HFFc6 (cell line): Measurements from ENCODE around the gene DHFR2. TPM values are rescaled to one million over a fixed set of nuclear protein-coding genes. Genes with fewer than 3 reads are reported as not detected.
"Not testable (repeated sequence)": the region's sequence is repeated elsewhere in the genome, so short reads cannot be mapped to it uniquely, and the experiment has no call there.

Experiments used
- DNase-seq: peaks from one replicate; pipeline ENCODE4 v3.0.0-alpha.2; 2018
- H3K27ac Mint-ChIP-seq: 2 replicates; pipeline ENCODE4 v1.8.0; 2020; ENCODE audit warnings: mild to moderate bottlenecking, mixed read lengths
- H3K27me3 Mint-ChIP-seq: 2 replicates; pipeline ENCODE4 v1.8.0; 2021; ENCODE audit warnings: mild to moderate bottlenecking, moderate library complexity, mixed read lengths; ENCODE audit not compliant: insufficient read depth
- H3K36me3 Mint-ChIP-seq: 2 replicates; pipeline ENCODE4 v1.8.0; 2021; ENCODE audit warnings: low read depth, mixed read lengths
- H3K4me1 Mint-ChIP-seq: 2 replicates; pipeline ENCODE4 v1.8.0; 2020; ENCODE audit warnings: low read depth, mixed read lengths
- H3K4me3 Mint-ChIP-seq: 2 replicates; pipeline ENCODE4 v1.8.0; 2020; ENCODE audit warnings: mild to moderate bottlenecking, moderate library complexity, mixed read lengths
- H3K9me3 Mint-ChIP-seq: 2 replicates; pipeline ENCODE4 v1.8.0; 2020; ENCODE audit warnings: mild to moderate bottlenecking, mixed read lengths
- CTCF ChIP-seq: fragments of 200-600 bp; sonication (generic); IDR thresholded peaks from 2 replicates; pipeline ENCODE4 v1.5.0; 2021; ENCODE audit warnings: antibody characterized with exemption, mild to moderate bottlenecking
- total RNA-seq, 6 experiments: library from RNA; stranded (reverse); fragmentation: NEBNext Ultra II Directional; extraction: Animal tissue kit (Norgen Biotek cat#: 25700); gene quantifications; 2 replicates in 1 of 6; 3 replicates in 5 of 6; pipeline ENCODE4 v1.2.3, GENCODE V29; 2021

Gene DHFR2
- total RNA-seq, 6 experiments from 2014 or later, result 3.0 to 4.7 (median 3.6) TPM

GRCh38 chr3:94063496-94064119, 892 bp upstream of the DHFR2 start:
- no peak for TF ChIP-seq CTCF
- Mint-ChIP-seq H3K4me1 (peaks cover 40% of the 10 kb centered on the region), H3K27me3 (no peaks in the 10 kb centered on the region; the same call in 1 of the 2 replicates), H3K4me3 (peak overlapping the region; percentile 98), H3K27ac (peak overlapping the region; percentile 100), H3K9me3 (no peaks in the 10 kb centered on the region), H3K36me3 (peaks cover 12% of the 10 kb centered on the region)
- DNase-seq, result no peak

- TF ChIP-seq CTCF, result no peak
- H3K4me1 Mint-ChIP-seq, result peaks cover 28% of the 10 kb centered on the region
- H3K9me3 Mint-ChIP-seq, result no peaks in the 10 kb centered on the region
- H3K27ac Mint-ChIP-seq, result no peak overlapping the region
- no peaks in the 10 kb centered on the region; the same call in 1 of the 2 replicates for H3K27me3 Mint-ChIP-seq
- no peak overlapping the region for H3K4me3 Mint-ChIP-seq
- no peaks in the 10 kb centered on the region for H3K36me3 Mint-ChIP-seq
- DNase-seq, result no peak
These were observed 1.4 kb downstream of the DHFR2 start for GRCh38 chr3:94061297-94061696.

GRCh38 chr3:94050546-94050945, 12.2 kb downstream of the DHFR2 start:
- TF ChIP-seq CTCF, result no peak
- DNase-seq, result no peak
- Mint-ChIP-seq H3K4me1 (no peaks in the 10 kb centered on the region), H3K9me3 (no peaks in the 10 kb centered on the region), H3K36me3 (no peaks in the 10 kb centered on the region), H3K27me3 (no peaks in the 10 kb centered on the region), H3K4me3 (no peak overlapping the region), H3K27ac (no peak overlapping the region)

- no peaks in the 10 kb centered on the region for H3K27me3 Mint-ChIP-seq
- no peak overlapping the region for H3K27ac Mint-ChIP-seq
- DNase-seq, result no peak
- H3K4me1 Mint-ChIP-seq, result no peaks in the 10 kb centered on the region
- H3K36me3 Mint-ChIP-seq, result peaks cover 5% of the 10 kb centered on the region; the same call in 1 of the 2 replicates
- no peaks in the 10 kb centered on the region; the same call in 1 of the 2 replicates for H3K9me3 Mint-ChIP-seq
- no peak for TF ChIP-seq CTCF
- H3K4me3 Mint-ChIP-seq, result no peak overlapping the region
These were observed 13.4 kb downstream of the DHFR2 start for GRCh38 chr3:94049267-94049666.

GRCh38 chr3:94046533-94046932, 16.2 kb downstream of the DHFR2 start:
- H3K9me3 Mint-ChIP-seq, result peaks cover 4% of the 10 kb centered on the region
- H3K27ac Mint-ChIP-seq, result no peak overlapping the region
- no peak for TF ChIP-seq CTCF

GRCh38 chr3:94044100-94044936, 18.4 kb downstream of the DHFR2 start:
- H3K9me3 Mint-ChIP-seq, H3K36me3 Mint-ChIP-seq, H3K27ac Mint-ChIP-seq, H3K27me3 Mint-ChIP-seq, H3K4me3 Mint-ChIP-seq, H3K4me1 Mint-ChIP-seq, DNase-seq: not testable (repeated sequence)

More at GRCh38 chr3:94046533-94046932, 16.2 kb downstream of the DHFR2 start:
- H3K27me3 Mint-ChIP-seq, result no peaks in the 10 kb centered on the region; the same call in 1 of the 2 replicates
- no peak for DNase-seq
- no peak overlapping the region for H3K4me3 Mint-ChIP-seq
- H3K36me3 Mint-ChIP-seq, result peaks cover 5% of the 10 kb centered on the region; the same call in 1 of the 2 replicates
- H3K4me1 Mint-ChIP-seq, result no peaks in the 10 kb centered on the region
